Trophoblast cell (in vitro differentiated cells and primary cell): ENCODE measurements around the gene TEX101. TPM values are rescaled to one million over a fixed set of nuclear protein-coding genes. Genes with fewer than 3 reads are reported as not detected.
"Not testable (repeated sequence)": the region's sequence is repeated elsewhere in the genome, so short reads cannot be mapped to it uniquely, and the experiment has no call there.

Experiments used
- DNase-seq, 2 donors: peaks; one replicate each; pipeline ENCODE4 v3.0.0-alpha.2; 2016
- H2AFZ ChIP-seq: 2 replicates; pipeline ENCODE4 v1.6.1; 2013; ENCODE audit warnings: low read length, moderate library complexity, mild to moderate bottlenecking; ENCODE audit not compliant: insufficient read depth, poor library complexity
- H2AK5ac ChIP-seq: 2 replicates; pipeline ENCODE4 v1.6.1; 2013; ENCODE audit warnings: mild to moderate bottlenecking, low read length
- H2BK120ac ChIP-seq: 2 replicates; pipeline ENCODE4 v1.6.1; 2013; ENCODE audit warnings: low read length, mild to moderate bottlenecking, moderate library complexity; ENCODE audit not compliant: insufficient read depth, poor library complexity
- H2BK12ac ChIP-seq: 2 replicates; pipeline ENCODE4 v1.6.1; 2013; ENCODE audit warnings: mild to moderate bottlenecking, low read length, moderate library complexity
- H2BK5ac ChIP-seq: 2 replicates; pipeline ENCODE4 v1.6.1; 2013; ENCODE audit warnings: low read length, low read depth, moderate library complexity, mild to moderate bottlenecking; ENCODE audit not compliant: poor library complexity
- H3K14ac ChIP-seq: 2 replicates; pipeline ENCODE4 v1.6.1; 2013; ENCODE audit warnings: mild to moderate bottlenecking, low read length
- H3K18ac ChIP-seq: 2 replicates; pipeline ENCODE4 v1.6.1; 2013; ENCODE audit warnings: mild to moderate bottlenecking, low read length
- H3K23ac ChIP-seq: 2 replicates; pipeline ENCODE4 v1.6.1; 2013; ENCODE audit warnings: low read length
- H3K27ac ChIP-seq: 2 replicates; pipeline ENCODE4 v1.5.1; 2013; ENCODE audit warnings: low read depth, mild to moderate bottlenecking, inconsistent platforms, low read length, moderate library complexity
- H3K27me3 ChIP-seq: 2 replicates; pipeline ENCODE4 v1.6.1; 2013; ENCODE audit warnings: inconsistent platforms, mild to moderate bottlenecking, low read length, moderate library complexity; ENCODE audit not compliant: insufficient read depth
- H3K36me3 ChIP-seq, 2 experiments: 1 replicate in 1 of 2; 2 replicates in 1 of 2; pipeline ENCODE4 v1.6.1; 2013; ENCODE audit warnings: low read length in 2 of 2, mild to moderate bottlenecking in 2 of 2, moderate library complexity in 1 of 2; ENCODE audit not compliant: insufficient read depth in 2 of 2, control insufficient read depth in 1 of 2
- H3K4ac ChIP-seq: 2 replicates; pipeline ENCODE4 v1.6.1; 2013; ENCODE audit warnings: low read depth, mild to moderate bottlenecking, low read length, moderate library complexity
- H3K4me1 ChIP-seq, 2 experiments: 1 replicate in 1 of 2; 2 replicates in 1 of 2; pipeline ENCODE4 v1.6.1; 2013; ENCODE audit warnings: low read length in 2 of 2, mild to moderate bottlenecking in 2 of 2, moderate library complexity in 1 of 2; ENCODE audit not compliant: insufficient read depth in 2 of 2, control insufficient read depth in 1 of 2
- H3K4me2 ChIP-seq: 2 replicates; pipeline ENCODE4 v1.6.1; 2013; ENCODE audit warnings: inconsistent platforms, mild to moderate bottlenecking, low read length, moderate library complexity
- H3K4me3 ChIP-seq: 2 replicates; pipeline ENCODE4 v1.5.1; 2013; ENCODE audit warnings: mild to moderate bottlenecking, low read depth, low read length, inconsistent platforms
- H3K79me1 ChIP-seq: one replicate; pipeline ENCODE4 v1.6.1; 2013; ENCODE audit warnings: low read length
- H3K79me2 ChIP-seq: 2 replicates; pipeline ENCODE4 v1.6.1; 2013; ENCODE audit warnings: low read length, mild to moderate bottlenecking; ENCODE audit not compliant: control insufficient read depth, insufficient read depth, poor library complexity
- H3K9ac ChIP-seq: 2 replicates; pipeline ENCODE4 v1.6.1; 2013; ENCODE audit warnings: mild to moderate bottlenecking, low read length
- H3K9me3 ChIP-seq: 2 replicates; pipeline ENCODE4 v1.6.1; 2013; ENCODE audit warnings: low read depth, mild to moderate bottlenecking, control low read depth, inconsistent platforms, low read length; ENCODE audit not compliant: insufficient read depth
- H4K12ac ChIP-seq: 2 replicates; pipeline ENCODE4 v1.6.1; 2013; ENCODE audit warnings: low read depth, mild to moderate bottlenecking, low read length, moderate library complexity
- H4K8ac ChIP-seq: 2 replicates; pipeline ENCODE4 v1.6.1; 2013; ENCODE audit warnings: low read depth, mild to moderate bottlenecking, low read length, moderate library complexity
- H4K91ac ChIP-seq: one replicate; pipeline ENCODE4 v1.6.1; 2013; ENCODE audit warnings: low read depth, mild to moderate bottlenecking, low read length, moderate library complexity
- WGBS: extraction: QIAGEN DNeasy Blood & Tissue Kit; methylation state at CpG from one replicate; pipeline ENCODE4 v1.1.7; 2013; ENCODE audit warnings: missing lambda C conversion rate; ENCODE audit not compliant: insufficient read length, insufficient coverage; ENCODE audit errors: extremely low coverage; 5-methylcytosine and 5-hydroxymethylcytosine counted together
- polyA plus RNA-seq: library from polyadenylated mRNA; stranded (reverse); fragments of 200-250 nt; gene quantifications from 2 replicates; pipeline ENCODE4 v1.2.3, GENCODE V29; 2013

Gene TEX101
- polyA plus RNA-seq: 0.11 and 0.18 TPM in 2 replicates

GRCh38 chr19:43414554-43414953, at the start of gene TEX101:
TEX101 (plus strand) TSS chr19:43414890; CDS start chr19:43415920, 1,030 bp downstream.
- H3K4me3 ChIP-seq: no peak within 1 kb of the TSS
- H2BK12ac ChIP-seq: no peak within 1 kb of the TSS
- no peak for DNase-seq
- H2AFZ ChIP-seq: no peak within 1 kb of the TSS
- no peaks in the 10 kb centered on the region for H3K27me3 ChIP-seq
- H3K23ac ChIP-seq: no peak within 1 kb of the TSS
- H3K9ac ChIP-seq: no peak within 1 kb of the TSS
- no peak within 1 kb of the TSS for H4K8ac ChIP-seq
- no peaks in the 10 kb centered on the region for H3K4me1 ChIP-seq
- no CpG with 5 or more reads among the region's 21 CpGs for WGBS
- H3K79me1 ChIP-seq: no peaks in the 10 kb centered on the region
- H3K4me2 ChIP-seq: no peak within 1 kb of the TSS
- H4K91ac ChIP-seq: no peak within 1 kb of the TSS
- no peak within 1 kb of the TSS for H2BK5ac ChIP-seq
- H3K9me3 ChIP-seq: peaks cover 12% of the 10 kb centered on the region
- H3K79me2 ChIP-seq: no peaks in the 10 kb centered on the region
- no peak within 1 kb of the TSS for H3K27ac ChIP-seq
- H4K12ac ChIP-seq: no peak within 1 kb of the TSS
- H3K14ac ChIP-seq: no peak within 1 kb of the TSS
- no peak within 1 kb of the TSS for H2BK120ac ChIP-seq
- no peak within 1 kb of the TSS for H3K18ac ChIP-seq
- no peak within 1 kb of the TSS for H3K4ac ChIP-seq
- H2AK5ac ChIP-seq: no peak within 1 kb of the TSS
- H3K36me3 ChIP-seq: no peaks in the 10 kb centered on the region

- not testable (repeated sequence) for H3K4me3 ChIP-seq, H3K14ac ChIP-seq, H4K91ac ChIP-seq, DNase-seq, H3K23ac ChIP-seq, H3K4me2 ChIP-seq, H2AK5ac ChIP-seq, H4K8ac ChIP-seq, H3K4ac ChIP-seq, H3K9ac ChIP-seq, H3K79me1 ChIP-seq, H3K4me1 ChIP-seq, H3K27me3 ChIP-seq, H3K18ac ChIP-seq, H3K36me3 ChIP-seq, H4K12ac ChIP-seq, H3K27ac ChIP-seq, H2BK12ac ChIP-seq, H3K79me2 ChIP-seq, H2AFZ ChIP-seq, H3K9me3 ChIP-seq, H2BK120ac ChIP-seq, H2BK5ac ChIP-seq
- WGBS: no CpG with 5 or more reads among the region's 9 CpGs
These were observed 49.0 kb upstream of the TEX101 start for GRCh38 chr19:43365677-43366076.

GRCh38 chr19:43367822-43368221, 46.9 kb upstream of the TEX101 start:
- H4K91ac ChIP-seq: no peak overlapping the region
- DNase-seq: no peak
- H3K27me3 ChIP-seq: no peaks in the 10 kb centered on the region
- H2BK5ac ChIP-seq: no peak overlapping the region
- H2AFZ ChIP-seq: no peak overlapping the region
- H2AK5ac ChIP-seq: no peak overlapping the region
- no peak overlapping the region for H4K12ac ChIP-seq
- no peak overlapping the region for H3K4ac ChIP-seq
- no peaks in the 10 kb centered on the region for H3K79me2 ChIP-seq
- peaks cover 4% of the 10 kb centered on the region for H3K9me3 ChIP-seq
- no peak overlapping the region for H3K4me3 ChIP-seq
- no peak overlapping the region for H2BK120ac ChIP-seq
- H3K14ac ChIP-seq: no peak overlapping the region
- no peaks in the 10 kb centered on the region for H3K79me1 ChIP-seq
- no peak overlapping the region for H4K8ac ChIP-seq
- no peak overlapping the region for H3K18ac ChIP-seq
- no peak overlapping the region for H3K9ac ChIP-seq
- no peak overlapping the region for H2BK12ac ChIP-seq
- H3K27ac ChIP-seq: no peak overlapping the region
- no peaks in the 10 kb centered on the region for H3K36me3 ChIP-seq
- H3K23ac ChIP-seq: no peak overlapping the region
- no peaks in the 10 kb centered on the region for H3K4me1 ChIP-seq
- whole genome bisulfite sequencing: no CpG with 5 or more reads among the region's 2 CpGs
- no peak overlapping the region for H3K4me2 ChIP-seq

GRCh38 chr19:43368897-43369296, 45.8 kb upstream of the TEX101 start:
- H3K23ac ChIP-seq, H3K4me1 ChIP-seq, H3K18ac ChIP-seq, H4K91ac ChIP-seq, H3K27me3 ChIP-seq, H3K27ac ChIP-seq, H3K79me2 ChIP-seq, DNase-seq, H3K36me3 ChIP-seq, H4K8ac ChIP-seq, H4K12ac ChIP-seq, H3K9ac ChIP-seq, H3K4me2 ChIP-seq, H3K14ac ChIP-seq, H3K79me1 ChIP-seq, H2AFZ ChIP-seq, H3K9me3 ChIP-seq, H2BK120ac ChIP-seq, H2BK12ac ChIP-seq, H2BK5ac ChIP-seq, H3K4me3 ChIP-seq, H2AK5ac ChIP-seq, H3K4ac ChIP-seq: not testable (repeated sequence)
- WGBS: no CpG with 5 or more reads among the region's 9 CpGs
